ENCODE measurements around the gene SFMBT1.

DNA sequence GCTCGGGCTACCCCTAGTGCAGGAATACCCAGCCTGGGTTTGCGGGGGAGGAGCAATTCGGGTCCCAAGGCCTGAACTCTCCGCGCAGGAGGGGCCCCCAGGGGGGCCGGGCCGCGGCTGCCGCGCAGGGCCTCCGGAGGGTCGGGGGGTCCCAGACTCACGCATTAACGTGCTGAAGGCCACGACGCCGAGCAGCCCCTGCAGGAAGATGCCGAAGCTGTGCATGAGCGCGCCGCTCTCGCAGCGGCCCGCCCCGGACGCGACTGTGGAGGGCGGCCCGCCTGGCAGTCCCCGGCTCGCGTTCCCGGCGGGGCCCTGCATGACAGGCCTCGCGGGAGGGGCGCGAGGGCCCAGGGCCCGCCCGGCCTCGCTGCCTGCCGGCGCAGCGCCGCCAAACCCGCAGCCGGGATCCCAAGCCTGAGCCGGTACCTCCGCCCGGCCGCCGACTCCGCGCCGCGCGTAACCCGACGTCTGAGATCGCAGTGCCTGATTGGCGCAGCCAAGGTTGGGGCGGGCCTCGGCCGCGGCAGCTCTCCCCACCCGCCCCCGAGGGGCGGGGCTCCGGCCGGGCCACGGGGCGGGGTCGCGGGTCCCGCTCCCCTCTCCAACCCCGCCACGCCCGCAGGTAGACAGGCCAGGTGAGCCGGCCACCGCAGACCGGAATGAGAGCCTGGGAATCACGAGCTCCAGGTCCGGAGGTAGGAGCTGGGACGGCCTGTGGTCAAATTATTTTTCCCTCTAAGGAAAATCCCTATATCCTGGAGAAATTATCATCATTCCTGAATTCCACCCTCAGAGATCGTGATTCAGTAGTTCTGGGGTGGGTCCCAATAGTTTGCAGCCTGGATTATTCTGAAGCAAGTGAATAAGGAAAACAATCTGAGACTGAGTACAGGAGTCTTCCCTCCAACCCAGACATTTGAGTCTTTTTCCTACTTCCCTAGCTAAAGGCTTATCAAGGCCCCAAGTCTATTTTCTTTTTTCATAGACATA, 148.4 kb downstream of the SFMBT1 start, which contains the start of gene STIMATE:
- TF ChIP-seq POLR2A (IDR thresholded peaks at IDR 0.05): no peak
- TF ChIP-seq, protein P1, sequence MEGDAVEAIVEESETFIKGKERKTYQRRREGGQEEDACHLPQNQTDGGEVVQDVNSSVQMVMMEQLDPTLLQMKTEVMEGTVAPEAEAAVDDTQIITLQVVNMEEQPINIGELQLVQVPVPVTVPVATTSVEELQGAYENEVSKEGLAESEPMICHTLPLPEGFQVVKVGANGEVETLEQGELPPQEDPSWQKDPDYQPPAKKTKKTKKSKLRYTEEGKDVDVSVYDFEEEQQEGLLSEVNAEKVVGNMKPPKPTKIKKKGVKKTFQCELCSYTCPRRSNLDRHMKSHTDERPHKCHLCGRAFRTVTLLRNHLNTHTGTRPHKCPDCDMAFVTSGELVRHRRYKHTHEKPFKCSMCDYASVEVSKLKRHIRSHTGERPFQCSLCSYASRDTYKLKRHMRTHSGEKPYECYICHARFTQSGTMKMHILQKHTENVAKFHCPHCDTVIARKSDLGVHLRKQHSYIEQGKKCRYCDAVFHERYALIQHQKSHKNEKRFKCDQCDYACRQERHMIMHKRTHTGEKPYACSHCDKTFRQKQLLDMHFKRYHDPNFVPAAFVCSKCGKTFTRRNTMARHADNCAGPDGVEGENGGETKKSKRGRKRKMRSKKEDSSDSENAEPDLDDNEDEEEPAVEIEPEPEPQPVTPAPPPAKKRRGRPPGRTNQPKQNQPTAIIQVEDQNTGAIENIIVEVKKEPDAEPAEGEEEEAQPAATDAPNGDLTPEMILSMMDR (IDR thresholded peaks at IDR 0.05): no peak

Data from ovary (tissue), 3 donors.